ENCODE measurements around the gene NMRK1.
A peak's percentile ranks its signal among the peaks of the same experiment; 100 is the strongest.

NMRK1 gene

GRCh38 chr9:75054368-75055001, 33.5 kb downstream of the NMRK1 start:
- no peak for DNase-seq

- no peak for DNase-seq
Measured at GRCh38 chr9:75053869-75054268, 34.1 kb downstream of the NMRK1 start.

DNA sequence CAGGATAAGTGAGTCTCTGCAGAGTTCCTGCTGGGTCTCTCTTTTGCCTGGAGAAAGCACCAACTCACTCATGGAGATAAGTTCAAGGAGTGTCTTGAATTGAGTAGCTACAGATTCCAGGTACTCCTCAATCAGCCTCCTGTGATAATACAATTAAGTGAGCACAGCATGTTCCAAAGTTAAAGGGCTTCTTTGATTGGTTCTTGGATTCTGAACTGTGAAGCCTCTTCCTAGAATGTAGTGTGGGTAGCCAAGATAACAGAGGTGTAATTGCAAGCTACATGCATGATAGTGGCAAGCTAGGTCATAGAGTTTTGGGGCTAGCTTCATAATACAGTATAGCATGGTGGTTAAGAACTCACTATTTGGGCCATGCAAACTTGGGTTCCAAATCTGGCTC, 36.7 kb downstream of the NMRK1 start:
- peak; percentile 99 for DNase-seq

GRCh38 chr9:75047506-75047905, 40.4 kb downstream of the NMRK1 start:
- DNase-seq = no peak

- no peak for DNase-seq
Measured at GRCh38 chr9:75046725-75047345, 41.1 kb downstream of the NMRK1 start.

- DNase-seq = no peak
Measured at GRCh38 chr9:75041041-75041440, 46.9 kb downstream of the NMRK1 start.

DNA sequence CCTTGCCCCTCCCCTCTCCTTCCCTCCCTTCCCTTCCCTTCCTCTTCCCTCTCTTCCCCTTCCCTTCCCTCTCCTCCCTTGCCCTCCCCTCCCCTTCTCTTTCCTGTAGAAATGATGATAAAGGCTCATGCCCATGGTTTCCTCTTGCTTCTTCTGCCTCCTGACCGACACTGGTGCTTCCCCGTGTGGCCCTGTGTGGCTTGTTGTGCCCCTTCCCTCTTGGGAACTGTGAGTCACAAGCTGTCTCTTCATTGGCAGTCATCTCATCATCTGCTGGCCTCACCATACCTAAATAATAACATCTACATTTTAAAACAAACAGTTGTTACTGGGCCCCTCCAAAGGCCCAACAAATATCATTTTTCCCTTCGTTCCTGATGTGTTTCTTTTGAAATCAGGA, 48.2 kb downstream of the NMRK1 start:
- no peak for DNase-seq

DNA sequence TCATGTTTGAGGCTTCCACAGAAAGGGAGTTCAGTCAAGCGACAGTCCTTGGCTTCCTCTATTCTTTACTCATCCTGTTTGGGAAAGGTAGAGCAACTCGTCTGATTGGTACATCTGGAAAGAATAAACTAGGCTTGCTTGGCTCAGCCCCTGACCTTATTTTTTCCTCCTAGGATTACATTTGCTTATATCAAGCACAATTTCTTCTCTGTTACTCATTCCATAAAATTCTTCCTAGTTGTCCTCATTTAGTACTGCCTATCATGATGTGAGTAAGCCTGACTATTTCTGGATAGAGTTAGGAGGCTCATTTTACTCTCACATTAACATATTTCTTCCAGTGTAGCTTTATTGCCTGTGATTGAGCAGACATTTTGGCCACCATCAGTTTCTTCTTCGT, 48.9 kb downstream of the NMRK1 start:
- DNase-seq = no peak

DNA sequence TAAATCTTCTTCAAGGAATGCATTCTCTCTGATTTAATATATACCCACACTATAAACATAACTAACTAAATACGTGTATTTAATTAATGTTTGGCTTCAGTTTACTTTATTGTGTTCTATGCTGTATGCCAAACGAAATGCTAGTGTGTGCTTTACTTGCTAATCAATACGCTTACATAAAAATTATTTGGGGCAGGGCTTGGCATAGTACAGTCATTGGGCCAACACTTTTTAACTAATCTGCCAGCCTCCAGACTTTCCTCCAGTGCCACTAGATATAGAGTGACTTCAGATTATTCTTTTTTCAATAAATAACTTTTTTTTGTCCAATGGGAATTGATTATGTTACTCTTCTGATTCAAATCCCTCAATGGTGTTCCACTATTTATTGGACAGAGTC, 51.2 kb downstream of the NMRK1 start:
- no peak for DNase-seq

- DNase-seq = no peak
Measured at GRCh38 chr9:75033791-75034473, 54.0 kb downstream of the NMRK1 start.

GRCh38 chr9:75027187-75028107, 60.5 kb downstream of the NMRK1 start:
- DNase-seq = peak; percentile 78

DNA sequence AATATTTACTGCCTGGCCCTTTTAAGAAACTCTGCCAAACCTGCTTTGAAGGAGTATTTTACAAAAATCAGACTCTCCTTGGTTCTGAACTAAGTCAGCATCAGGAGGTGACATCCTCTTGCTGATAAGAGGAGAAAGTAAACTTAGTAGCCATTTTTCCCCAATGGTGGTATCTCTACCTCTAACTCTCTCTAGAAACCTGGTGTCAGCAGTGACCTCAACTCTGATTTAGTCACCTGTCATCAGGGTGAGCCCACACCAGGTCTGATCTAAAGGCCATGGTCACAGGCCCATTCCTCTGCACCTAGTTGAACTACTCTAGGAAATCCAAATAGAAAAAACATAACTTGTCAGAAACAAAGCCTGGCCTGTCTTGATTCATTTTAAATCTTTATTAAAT, 64.1 kb downstream of the NMRK1 start:
- DNase-seq = no peak

- peak; percentile 73 for DNase-seq
Measured at GRCh38 chr9:75019654-75020053, 68.3 kb downstream of the NMRK1 start.

DNA sequence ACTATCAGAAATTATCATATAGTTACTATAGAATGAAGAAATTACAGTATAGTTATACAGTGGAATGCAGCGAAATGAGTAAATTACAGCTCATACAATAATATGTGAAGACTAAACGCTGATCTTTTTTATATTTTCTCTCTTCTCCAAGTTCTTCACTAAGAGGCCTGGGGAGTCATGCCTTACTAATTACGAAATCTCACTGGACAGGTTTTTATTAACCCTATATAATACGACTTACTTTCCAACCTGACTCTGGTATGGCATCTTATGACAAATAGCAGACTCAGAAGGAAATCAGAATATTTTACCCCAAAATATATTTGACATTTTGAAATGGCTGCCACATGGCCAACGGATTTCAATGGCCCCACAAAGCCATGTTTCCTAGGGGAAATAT, 68.9 kb downstream of the NMRK1 start:
- no peak for DNase-seq

GRCh38 chr9:75017378-75017777, 70.6 kb downstream of the NMRK1 start:
- no peak for DNase-seq

- no peak for DNase-seq
Measured at GRCh38 chr9:75013735-75014134, 74.2 kb downstream of the NMRK1 start.

All from hematopoietic multipotent progenitor cell treated with erythropoietin and hydrocortisone succinate and interleukin-3 and kit ligand, for 8 days (in vitro differentiated cells).